GM19193 (cell line): ENCODE measurements around the gene SMARCA4.

Source experiments
- POLR2A ChIP-seq: IDR thresholded peaks from 4 replicates; pipeline ENCODE4 v1.6.1; 2011; ENCODE audit not compliant: insufficient read depth, insufficient read length; ENCODE audit errors: extremely low read depth

The SMARCA4 gene

GRCh38 chr19:10963865-10964264, 3.0 kb downstream of the SMARCA4 start:
- no peak for TF ChIP-seq POLR2A

- TF ChIP-seq POLR2A, result no peak
Measured at GRCh38 chr19:10964903-10965302, 4.1 kb downstream of the SMARCA4 start.

GRCh38 chr19:10965398-10965797, 4.6 kb downstream of the SMARCA4 start:
- TF ChIP-seq POLR2A, result no peak

DNA sequence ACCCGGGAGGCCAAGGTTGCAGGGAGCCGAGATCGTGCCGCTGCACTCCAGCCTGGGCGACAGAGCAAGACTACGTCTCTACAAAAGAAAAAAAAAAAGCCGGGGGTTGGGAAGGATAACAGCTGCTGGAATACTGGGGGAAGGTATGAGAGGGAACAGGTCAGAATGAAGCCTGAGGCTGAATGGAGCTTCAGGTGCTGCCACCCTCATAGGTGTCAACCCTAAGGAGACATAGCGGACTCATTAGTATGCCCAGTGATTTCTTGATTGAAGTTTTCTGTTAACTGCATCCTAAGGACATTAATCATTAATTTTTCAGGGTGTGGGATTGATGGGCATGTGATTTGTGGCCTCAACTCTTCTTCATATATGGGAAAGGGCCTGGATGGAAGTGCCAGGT, 6.0 kb downstream of the SMARCA4 start:
- no peak for TF ChIP-seq POLR2A

- TF ChIP-seq POLR2A, result no peak
Measured at GRCh38 chr19:10968527-10969135, 7.8 kb downstream of the SMARCA4 start.

DNA sequence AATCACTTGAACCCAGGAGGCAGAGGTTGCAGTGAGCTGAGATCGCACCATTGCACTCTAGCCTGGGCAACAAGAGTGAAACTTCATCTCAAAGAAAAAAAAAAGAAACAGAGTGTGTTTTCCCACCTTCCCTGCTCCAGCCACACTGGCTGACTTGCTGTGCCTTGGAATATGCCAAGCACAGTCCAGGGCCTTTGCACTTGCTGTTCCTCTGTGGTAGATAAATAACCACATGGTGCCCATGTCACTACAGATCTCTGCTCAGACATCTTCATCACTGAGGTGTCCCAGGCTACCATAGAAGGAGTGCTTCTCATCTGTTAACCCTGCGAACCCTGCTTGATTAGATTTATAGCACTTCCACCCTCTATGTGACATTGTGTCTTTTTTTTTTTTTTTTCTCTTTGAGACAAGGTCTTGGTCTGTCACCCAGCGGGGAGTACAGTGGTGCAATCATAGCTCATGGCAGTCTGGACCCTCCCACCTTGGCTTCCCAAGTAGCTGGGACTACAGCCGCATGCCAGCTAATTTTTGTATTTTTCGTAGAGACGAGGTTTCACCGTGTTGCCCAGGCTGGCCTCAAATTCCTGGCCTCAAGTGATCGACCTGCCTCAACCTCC, 10.4 kb downstream of the SMARCA4 start:
- no peak for TF ChIP-seq POLR2A

DNA sequence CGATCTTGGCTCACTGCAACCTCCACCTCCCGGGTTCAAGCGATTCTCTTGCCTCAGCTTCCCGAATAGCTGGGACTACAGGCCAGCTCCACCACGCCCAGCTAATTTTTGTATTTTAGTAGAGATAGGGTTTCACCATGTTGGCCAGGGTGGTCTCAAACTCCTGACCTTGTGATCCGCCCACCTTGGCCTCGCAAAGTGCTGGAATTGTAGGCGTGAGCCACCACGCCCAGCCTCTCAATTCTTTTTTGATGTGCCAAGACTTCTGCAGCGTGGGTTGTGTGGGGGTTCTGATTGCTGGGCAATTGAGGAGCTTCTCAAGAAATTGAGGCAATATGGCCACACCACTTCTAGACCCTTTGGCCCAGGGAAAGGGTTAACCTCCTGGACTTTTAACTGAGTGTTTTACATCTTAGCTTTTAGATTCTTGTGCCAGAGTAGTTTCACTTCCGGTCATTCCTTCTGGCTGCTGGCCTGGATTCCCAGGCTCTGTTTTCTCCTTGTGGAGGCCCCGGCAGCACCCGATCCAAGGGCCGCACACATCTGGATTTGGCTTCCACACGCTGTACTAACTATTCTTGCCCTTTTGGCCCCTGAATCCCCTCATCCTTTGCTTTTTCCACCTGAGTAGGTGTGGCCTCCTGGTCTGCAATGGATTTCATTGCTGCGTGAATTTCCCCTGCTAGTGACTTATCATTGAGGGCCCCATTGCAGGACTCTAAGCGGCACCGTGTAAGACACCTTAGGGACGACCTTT, 14.7 kb downstream of the SMARCA4 start:
- TF ChIP-seq POLR2A, result no peak

DNA sequence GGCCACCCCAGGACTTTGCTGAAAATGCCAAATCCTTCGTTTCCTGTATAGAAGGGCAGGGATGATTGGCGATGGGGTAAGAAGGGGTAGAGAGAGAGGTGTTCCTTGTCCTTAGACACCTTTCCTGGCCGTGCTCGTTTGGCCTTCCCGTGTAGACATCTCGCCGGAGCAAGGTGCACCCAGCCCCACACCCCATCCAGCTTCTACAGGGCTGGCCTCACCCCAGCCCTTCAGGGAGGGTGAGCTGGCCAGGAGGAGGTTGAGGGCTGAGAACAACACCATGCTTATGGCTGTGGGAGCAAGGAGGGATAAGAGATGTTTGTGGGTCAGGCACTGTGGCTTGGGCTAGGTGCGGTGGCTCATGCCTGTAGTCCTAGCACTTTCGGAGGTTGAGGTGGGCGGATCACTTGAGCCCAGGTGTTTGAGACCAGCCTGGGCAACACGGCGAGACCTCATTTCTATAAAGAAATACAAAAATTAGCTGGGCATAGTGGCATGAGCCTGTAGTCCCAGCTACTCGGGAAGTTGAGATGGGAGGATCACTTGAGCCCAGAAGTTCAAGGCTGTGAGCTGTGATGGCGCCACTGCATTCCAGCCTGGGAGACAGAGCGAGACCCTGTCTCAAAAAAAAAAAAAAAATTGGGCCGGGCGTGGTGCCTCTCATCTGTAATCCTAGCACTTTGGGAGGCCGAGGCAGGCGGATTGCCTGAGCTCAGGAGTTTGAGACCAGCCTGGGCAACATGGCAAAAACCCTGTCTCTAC, 15.5 kb downstream of the SMARCA4 start:
- TF ChIP-seq POLR2A, result no peak

DNA sequence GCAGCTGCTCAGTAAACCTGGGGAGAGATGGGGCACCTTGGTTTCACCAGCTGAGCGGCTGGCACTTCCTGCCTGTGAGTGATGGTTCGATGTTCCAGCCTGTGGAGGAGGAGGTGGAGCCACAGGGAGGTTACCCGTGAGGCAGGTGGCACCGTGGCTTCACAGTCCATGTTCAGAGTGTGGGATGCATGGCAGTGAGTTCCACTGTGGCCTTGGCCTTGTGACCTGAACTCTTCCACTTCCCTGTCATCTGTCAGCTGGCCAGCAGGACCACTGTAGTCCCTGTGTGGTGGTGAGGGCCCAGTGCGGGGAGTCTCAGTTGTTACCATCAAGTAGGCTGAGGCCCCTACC, 16.9 kb downstream of the SMARCA4 start:
- no peak for TF ChIP-seq POLR2A

GRCh38 chr19:10979951-10980381, 19.1 kb downstream of the SMARCA4 start:
- TF ChIP-seq POLR2A, result no peak

- no peak for TF ChIP-seq POLR2A
Measured at GRCh38 chr19:10981252-10981895, 20.5 kb downstream of the SMARCA4 start.

DNA sequence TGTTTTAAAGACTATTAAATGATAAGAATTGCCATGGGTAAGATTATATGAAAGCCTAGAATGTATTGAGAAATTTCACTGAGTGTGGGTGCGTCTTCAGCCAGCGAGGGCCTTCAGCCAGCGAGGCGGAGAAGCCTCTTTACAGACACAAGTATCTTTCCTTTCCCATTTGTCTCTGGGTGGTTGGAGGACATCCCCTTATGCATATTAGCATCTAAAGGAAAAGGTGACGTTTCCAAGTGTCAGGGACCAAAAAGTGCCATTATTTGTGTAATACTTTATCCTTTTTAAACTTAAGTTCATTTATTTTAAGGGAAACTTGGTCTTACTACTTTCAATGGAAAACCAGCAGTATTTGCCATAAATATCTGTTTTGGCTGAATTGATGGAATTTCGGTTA, 22.2 kb downstream of the SMARCA4 start:
- TF ChIP-seq POLR2A, result no peak

GRCh38 chr19:10984166-10984735, 23.4 kb downstream of the SMARCA4 start:
- no peak for TF ChIP-seq POLR2A

DNA sequence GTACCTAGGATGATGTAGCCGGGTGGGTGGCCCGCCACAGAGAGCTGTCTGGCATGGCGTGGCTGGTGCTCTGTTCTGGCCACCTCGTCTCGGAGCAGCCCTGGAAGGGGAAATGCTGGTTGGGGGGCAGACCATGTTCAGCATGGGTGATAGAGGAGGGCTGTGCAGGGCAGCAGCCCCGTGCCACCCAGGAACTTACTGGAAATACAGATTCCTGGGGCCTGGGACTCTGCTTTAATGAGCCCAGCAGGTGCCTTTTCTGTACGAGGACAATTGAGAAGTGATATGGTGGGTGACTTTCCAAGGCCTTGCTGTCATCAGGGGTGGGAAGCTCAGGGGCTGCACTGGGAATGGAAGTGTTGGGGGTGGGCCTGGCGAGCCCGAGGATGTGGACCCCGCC, 24.7 kb downstream of the SMARCA4 start:
- no peak for TF ChIP-seq POLR2A
